Measurements from ENCODE around the gene SPEM2.
"Not testable (repeated sequence)": the region's sequence is repeated elsewhere in the genome, so short reads cannot be mapped to it uniquely, and the experiment has no call there.

Gene SPEM2

GRCh38 chr17:7466639-7467341 lies 41.4 kb downstream of the SPEM2 start:
- Histone ChIP-seq H3K9me3 (ENCODE audit: control insufficient read depth, insufficient read depth, low read depth, low read length) (no peaks in the 10 kb centered on the region), H3K9ac (ENCODE audit: low read length) (no peak overlapping the region), H3K36me3 (ENCODE audit: control insufficient read depth, insufficient read depth, low read length) (peaks cover 27% of the 10 kb centered on the region), H3K4me1 (ENCODE audit: control insufficient read depth, insufficient read depth, low read length) (no peaks in the 10 kb centered on the region; the same call in 1 of the 2 replicates), H3K4me3 (ENCODE audit: low read depth, low read length) (no peak overlapping the region), H3K27me3 (ENCODE audit: control insufficient read depth, insufficient read depth, low read length) (no peaks in the 10 kb centered on the region), H3K27ac (ENCODE audit: low read depth, low read length) (no peak overlapping the region)

- no peak overlapping the region for H3K27ac ChIP-seq (ENCODE audit: low read depth, low read length)
These were observed 42.1 kb downstream of the SPEM2 start for GRCh38 chr17:7467498-7467897.

GRCh38 chr17:7468290-7468689 lies 42.9 kb downstream of the SPEM2 start:
- no peaks in the 10 kb centered on the region for H3K9me3 ChIP-seq (ENCODE audit: control insufficient read depth, insufficient read depth, low read depth, low read length)
- H3K4me1 ChIP-seq (ENCODE audit: control insufficient read depth, insufficient read depth, low read length), result no peaks in the 10 kb centered on the region
- no peak overlapping the region for H3K27ac ChIP-seq (ENCODE audit: low read depth, low read length)
- no peak overlapping the region for H3K9ac ChIP-seq (ENCODE audit: low read length)
- H3K4me3 ChIP-seq (ENCODE audit: low read depth, low read length), result no peak overlapping the region
- no peaks in the 10 kb centered on the region for H3K27me3 ChIP-seq (ENCODE audit: control insufficient read depth, insufficient read depth, low read length)
- peaks cover 20% of the 10 kb centered on the region for H3K36me3 ChIP-seq (ENCODE audit: control insufficient read depth, insufficient read depth, low read length)

More at GRCh38 chr17:7467498-7467897, 42.1 kb downstream of the SPEM2 start:
- Histone ChIP-seq H3K27me3 (ENCODE audit: control insufficient read depth, insufficient read depth, low read length) (no peaks in the 10 kb centered on the region), H3K4me3 (ENCODE audit: low read depth, low read length) (no peak overlapping the region), H3K36me3 (ENCODE audit: control insufficient read depth, insufficient read depth, low read length) (peaks cover 27% of the 10 kb centered on the region), H3K9ac (ENCODE audit: low read length) (no peak overlapping the region), H3K9me3 (ENCODE audit: control insufficient read depth, insufficient read depth, low read depth, low read length) (no peaks in the 10 kb centered on the region), H3K4me1 (ENCODE audit: control insufficient read depth, insufficient read depth, low read length) (no peaks in the 10 kb centered on the region)

GRCh38 chr17:7468804-7469389 lies 43.5 kb downstream of the SPEM2 start:
- no peaks in the 10 kb centered on the region for H3K4me1 ChIP-seq (ENCODE audit: control insufficient read depth, insufficient read depth, low read length)
- no peaks in the 10 kb centered on the region for H3K27me3 ChIP-seq (ENCODE audit: control insufficient read depth, insufficient read depth, low read length)
- no peak overlapping the region for H3K27ac ChIP-seq (ENCODE audit: low read depth, low read length)
- H3K9ac ChIP-seq (ENCODE audit: low read length), result no peak overlapping the region
- H3K36me3 ChIP-seq (ENCODE audit: control insufficient read depth, insufficient read depth, low read length), result peaks cover 14% of the 10 kb centered on the region
- no peaks in the 10 kb centered on the region for H3K9me3 ChIP-seq (ENCODE audit: control insufficient read depth, insufficient read depth, low read depth, low read length)
- H3K4me3 ChIP-seq (ENCODE audit: low read depth, low read length), result no peak overlapping the region

GRCh38 chr17:7469843-7470242 lies 44.4 kb downstream of the SPEM2 start:
- H3K27me3 ChIP-seq (ENCODE audit: control insufficient read depth, insufficient read depth, low read length); H3K9ac ChIP-seq (ENCODE audit: low read length); H3K4me1 ChIP-seq (ENCODE audit: control insufficient read depth, insufficient read depth, low read length); H3K4me3 ChIP-seq (ENCODE audit: low read depth, low read length); H3K9me3 ChIP-seq (ENCODE audit: control insufficient read depth, insufficient read depth, low read depth, low read length); H3K27ac ChIP-seq (ENCODE audit: low read depth, low read length): not testable (repeated sequence)
- peaks cover 12% of the 10 kb centered on the region for H3K36me3 ChIP-seq (ENCODE audit: control insufficient read depth, insufficient read depth, low read length)

- not testable (repeated sequence) for H3K9me3 ChIP-seq (ENCODE audit: control insufficient read depth, insufficient read depth, low read depth, low read length); H3K27me3 ChIP-seq (ENCODE audit: control insufficient read depth, insufficient read depth, low read length); H3K4me1 ChIP-seq (ENCODE audit: control insufficient read depth, insufficient read depth, low read length); H3K4me3 ChIP-seq (ENCODE audit: low read depth, low read length); H3K27ac ChIP-seq (ENCODE audit: low read depth, low read length); H3K9ac ChIP-seq (ENCODE audit: low read length)
- H3K36me3 ChIP-seq (ENCODE audit: control insufficient read depth, insufficient read depth, low read length), result peaks cover 10% of the 10 kb centered on the region
These were observed 45.1 kb downstream of the SPEM2 start for GRCh38 chr17:7470457-7470973.

GRCh38 chr17:7471729-7472128 lies 46.3 kb downstream of the SPEM2 start:
- Histone ChIP-seq H3K9ac (ENCODE audit: low read length) (no peak overlapping the region), H3K4me1 (ENCODE audit: control insufficient read depth, insufficient read depth, low read length) (peaks cover 9% of the 10 kb centered on the region), H3K4me3 (ENCODE audit: low read depth, low read length) (no peak overlapping the region), H3K27me3 (ENCODE audit: control insufficient read depth, insufficient read depth, low read length) (no peaks in the 10 kb centered on the region), H3K9me3 (ENCODE audit: control insufficient read depth, insufficient read depth, low read depth, low read length) (no peaks in the 10 kb centered on the region), H3K36me3 (ENCODE audit: control insufficient read depth, insufficient read depth, low read length) (peaks cover 3% of the 10 kb centered on the region), H3K27ac (ENCODE audit: low read depth, low read length) (no peak overlapping the region)

- H3K36me3 ChIP-seq (ENCODE audit: control insufficient read depth, insufficient read depth, low read length); H3K4me3 ChIP-seq (ENCODE audit: low read depth, low read length); H3K27ac ChIP-seq (ENCODE audit: low read depth, low read length); H3K27me3 ChIP-seq (ENCODE audit: control insufficient read depth, insufficient read depth, low read length); H3K9ac ChIP-seq (ENCODE audit: low read length); H3K9me3 ChIP-seq (ENCODE audit: control insufficient read depth, insufficient read depth, low read depth, low read length): not testable (repeated sequence)
- H3K4me1 ChIP-seq (ENCODE audit: control insufficient read depth, insufficient read depth, low read length), result peaks cover 29% of the 10 kb centered on the region
These were observed 49.4 kb downstream of the SPEM2 start for GRCh38 chr17:7474767-7475166.

GRCh38 chr17:7475764-7476422 lies 50.5 kb downstream of the SPEM2 start:
- H3K9me3 ChIP-seq (ENCODE audit: control insufficient read depth, insufficient read depth, low read depth, low read length), result no peaks in the 10 kb centered on the region
- no peaks in the 10 kb centered on the region for H3K36me3 ChIP-seq (ENCODE audit: control insufficient read depth, insufficient read depth, low read length)
- no peaks in the 10 kb centered on the region for H3K27me3 ChIP-seq (ENCODE audit: control insufficient read depth, insufficient read depth, low read length)
- H3K4me1 ChIP-seq (ENCODE audit: control insufficient read depth, insufficient read depth, low read length), result peaks cover 34% of the 10 kb centered on the region
- no peak overlapping the region for H3K9ac ChIP-seq (ENCODE audit: low read length)
- H3K27ac ChIP-seq (ENCODE audit: low read depth, low read length), result no peak overlapping the region
- no peak overlapping the region for H3K4me3 ChIP-seq (ENCODE audit: low read depth, low read length)

GRCh38 chr17:7476494-7476893 lies 51.1 kb downstream of the SPEM2 start:
- Histone ChIP-seq H3K9ac (ENCODE audit: low read length) (peak overlapping the region; percentile 0), H3K9me3 (ENCODE audit: control insufficient read depth, insufficient read depth, low read depth, low read length) (no peaks in the 10 kb centered on the region), H3K36me3 (ENCODE audit: control insufficient read depth, insufficient read depth, low read length) (no peaks in the 10 kb centered on the region), H3K27me3 (ENCODE audit: control insufficient read depth, insufficient read depth, low read length) (no peaks in the 10 kb centered on the region), H3K27ac (ENCODE audit: low read depth, low read length) (no peak overlapping the region), H3K4me3 (ENCODE audit: low read depth, low read length) (no peak overlapping the region), H3K4me1 (ENCODE audit: control insufficient read depth, insufficient read depth, low read length) (peaks cover 34% of the 10 kb centered on the region)

GRCh38 chr17:7476951-7477350 lies 51.5 kb downstream of the SPEM2 start:
- Histone ChIP-seq H3K27ac (ENCODE audit: low read depth, low read length) (no peak overlapping the region), H3K9ac (ENCODE audit: low read length) (no peak overlapping the region)

More at GRCh38 chr17:7476951-7477350, 51.5 kb downstream of the SPEM2 start:
- Histone ChIP-seq H3K4me3 (ENCODE audit: low read depth, low read length) (no peak overlapping the region), H3K27me3 (ENCODE audit: control insufficient read depth, insufficient read depth, low read length) (no peaks in the 10 kb centered on the region), H3K4me1 (ENCODE audit: control insufficient read depth, insufficient read depth, low read length) (peaks cover 34% of the 10 kb centered on the region), H3K36me3 (ENCODE audit: control insufficient read depth, insufficient read depth, low read length) (no peaks in the 10 kb centered on the region), H3K9me3 (ENCODE audit: control insufficient read depth, insufficient read depth, low read depth, low read length) (no peaks in the 10 kb centered on the region)
